ENCODE measurements around the gene FKRP.

Gene FKRP

GRCh38 chr19:46737761-46738171 lies 8.1 kb upstream of the FKRP start:
- Histone ChIP-seq H3K4me2 (ENCODE audit: insufficient read depth, low read length, poor library complexity, severe bottlenecking) (no peak overlapping the region), H4K8ac (ENCODE audit: low read depth, low read length) (no peak overlapping the region), H3K27ac (replicated peaks; ENCODE audit: low read length) (no peak overlapping the region), H2BK5ac (ENCODE audit: low read length) (no peak overlapping the region), H3K9ac (ENCODE audit: low read depth, low read length, poor library complexity) (no peak overlapping the region), H3K36me3 (replicated peaks in 1 of 2; ENCODE audit: control insufficient read depth in 2 of 2, insufficient read depth in 2 of 2, low read length in 2 of 2) (peaks cover 42 to 95% of the 10 kb centered on the region in 2 donors), H2BK15ac (ENCODE audit: low read length) (no peak overlapping the region), H2BK120ac (ENCODE audit: low read depth, low read length) (no peak overlapping the region), H3K4me3 (ENCODE audit: low read length in 2 of 2) (no peak overlapping the region), H2AFZ (ENCODE audit: low read length) (no peak overlapping the region), H3K23ac (ENCODE audit: low read depth, low read length, poor library complexity) (no peak overlapping the region), H3K4me1 (ENCODE audit: control insufficient read depth in 2 of 2, insufficient read depth in 1 of 2, low read depth in 1 of 2, low read length in 2 of 2) (peaks cover 0 to 6% of the 10 kb centered on the region in 2 donors), H3K18ac (ENCODE audit: low read length) (no peak overlapping the region), H2BK12ac (ENCODE audit: low read length) (no peak overlapping the region), H4K91ac (ENCODE audit: low read depth, low read length, poor library complexity) (no peak overlapping the region), H3K27me3 (ENCODE audit: control insufficient read depth in 3 of 3, insufficient read depth in 3 of 3, low read depth in 1 of 3, low read length in 3 of 3) (no peaks in the 10 kb centered on the region), H3K14ac (ENCODE audit: low read length) (no peak overlapping the region), H3K9me3 (replicated peaks in 1 of 2; ENCODE audit: control insufficient read depth in 2 of 2, insufficient read depth in 1 of 2, low read depth in 1 of 2, low read length in 2 of 2) (no peaks in the 10 kb centered on the region), H3K4ac (ENCODE audit: low read length) (no peak overlapping the region), H2AK5ac (ENCODE audit: low read depth, low read length) (no peak overlapping the region), H3K79me1 (ENCODE audit: low read depth, low read length) (peaks cover 26% of the 10 kb centered on the region)
- no peak for DNase-seq (ENCODE audit: low spot score)
- no CpG with 5 or more reads among the region's 19 CpGs for WGBS, 2 donors (ENCODE audit: extremely low coverage in 2 of 2, insufficient read length in 2 of 2, insufficient replicate concordance in 1 of 2)

DNA sequence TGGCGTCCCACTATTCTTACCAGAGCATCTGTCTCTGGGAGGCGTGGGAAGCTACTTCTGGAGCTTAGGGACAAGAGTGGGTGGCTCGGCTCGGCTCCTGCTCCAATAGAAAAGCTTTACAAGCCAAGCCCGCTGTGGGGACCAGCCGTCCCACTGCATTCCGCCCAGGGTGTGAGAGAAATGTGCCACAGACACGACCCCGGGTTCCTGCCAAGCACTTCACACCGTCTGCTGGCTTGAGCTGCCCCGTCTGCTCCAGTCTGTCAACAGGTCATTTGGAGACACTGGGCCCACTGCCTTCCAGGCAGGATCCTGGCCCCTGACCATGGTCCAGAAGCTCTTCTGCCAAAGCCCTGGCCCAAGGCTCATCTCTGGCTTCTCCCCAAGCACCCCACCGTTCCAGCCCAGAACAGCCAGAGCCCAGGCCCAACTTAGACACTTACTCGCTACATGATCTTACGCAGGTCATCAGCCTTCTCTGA lies 6.5 kb upstream of the FKRP start:
- WGBS, 2 donors (ENCODE audit: extremely low coverage in 2 of 2, insufficient read length in 2 of 2, insufficient replicate concordance in 1 of 2), result no CpG with 5 or more reads among the region's 14 CpGs
- Histone ChIP-seq H3K23ac (ENCODE audit: low read depth, low read length, poor library complexity) (peak overlapping the region; percentile 70), H2BK120ac (ENCODE audit: low read depth, low read length) (no peak overlapping the region), H3K79me1 (ENCODE audit: low read depth, low read length) (peaks cover 22% of the 10 kb centered on the region), H3K4ac (ENCODE audit: low read length) (no peak overlapping the region), H3K36me3 (replicated peaks in 1 of 2; ENCODE audit: control insufficient read depth in 2 of 2, insufficient read depth in 2 of 2, low read length in 2 of 2) (peaks cover 32 to 92% of the 10 kb centered on the region in 2 donors), H2AK5ac (ENCODE audit: low read depth, low read length) (no peak overlapping the region), H2BK5ac (ENCODE audit: low read length) (peak overlapping the region; percentile 48), H3K18ac (ENCODE audit: low read length) (no peak overlapping the region), H3K27me3 (ENCODE audit: control insufficient read depth in 3 of 3, insufficient read depth in 3 of 3, low read depth in 1 of 3, low read length in 3 of 3) (no peaks in the 10 kb centered on the region), H3K27ac (replicated peaks; ENCODE audit: low read length) (no peak overlapping the region), H3K9ac (ENCODE audit: low read depth, low read length, poor library complexity) (peak overlapping the region; percentile 15), H3K9me3 (replicated peaks in 1 of 2; ENCODE audit: control insufficient read depth in 2 of 2, insufficient read depth in 1 of 2, low read depth in 1 of 2, low read length in 2 of 2) (no peaks in the 10 kb centered on the region), H2AFZ (ENCODE audit: low read length) (no peak overlapping the region), H3K4me3 (ENCODE audit: low read length in 2 of 2) (no peak overlapping the region), H3K14ac (ENCODE audit: low read length) (no peak overlapping the region), H2BK12ac (ENCODE audit: low read length) (no peak overlapping the region), H3K4me1 (ENCODE audit: control insufficient read depth in 2 of 2, insufficient read depth in 1 of 2, low read depth in 1 of 2, low read length in 2 of 2) (peaks cover 3 to 9% of the 10 kb centered on the region in 2 donors), H2BK15ac (ENCODE audit: low read length) (no peak overlapping the region), H4K91ac (ENCODE audit: low read depth, low read length, poor library complexity) (no peak overlapping the region), H3K4me2 (ENCODE audit: insufficient read depth, low read length, poor library complexity, severe bottlenecking) (no peak overlapping the region), H4K8ac (ENCODE audit: low read depth, low read length) (no peak overlapping the region)
- no peak for DNase-seq (ENCODE audit: low spot score)

DNA sequence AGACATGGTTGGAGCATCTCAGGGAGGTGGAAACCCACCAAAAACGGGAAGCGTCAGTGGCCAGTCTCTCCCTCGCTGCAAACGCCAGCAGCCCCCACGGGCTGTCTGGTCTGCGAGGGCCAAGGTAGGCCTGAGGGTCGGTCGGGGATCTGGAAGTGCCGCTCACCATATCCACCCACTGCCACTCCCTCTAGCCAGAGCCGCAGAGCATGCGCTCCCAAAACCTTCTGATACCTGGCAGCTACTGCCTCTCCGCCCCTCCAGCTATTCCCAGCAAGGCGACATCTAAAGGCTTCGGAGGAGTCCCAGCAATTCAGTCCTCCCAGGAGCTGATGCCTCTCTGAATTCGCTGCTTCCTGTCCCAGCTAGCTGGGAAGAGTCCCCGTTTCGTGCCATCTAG lies 4.4 kb upstream of the FKRP start:
- Histone ChIP-seq H3K79me1 (ENCODE audit: low read depth, low read length) (peaks cover 27% of the 10 kb centered on the region), H3K9ac (ENCODE audit: low read depth, low read length, poor library complexity) (no peak overlapping the region), H3K36me3 (replicated peaks in 1 of 2; ENCODE audit: control insufficient read depth in 2 of 2, insufficient read depth in 2 of 2, low read length in 2 of 2) (peaks cover 32 to 79% of the 10 kb centered on the region in 2 donors), H3K27ac (replicated peaks; ENCODE audit: low read length) (no peak overlapping the region), H4K8ac (ENCODE audit: low read depth, low read length) (no peak overlapping the region), H2BK5ac (ENCODE audit: low read length) (no peak overlapping the region), H2BK120ac (ENCODE audit: low read depth, low read length) (no peak overlapping the region), H3K14ac (ENCODE audit: low read length) (no peak overlapping the region), H4K91ac (ENCODE audit: low read depth, low read length, poor library complexity) (no peak overlapping the region), H2AFZ (ENCODE audit: low read length) (no peak overlapping the region), H3K27me3 (ENCODE audit: control insufficient read depth in 3 of 3, insufficient read depth in 3 of 3, low read depth in 1 of 3, low read length in 3 of 3) (no peaks in the 10 kb centered on the region), H3K4me2 (ENCODE audit: insufficient read depth, low read length, poor library complexity, severe bottlenecking) (no peak overlapping the region), H3K9me3 (replicated peaks in 1 of 2; ENCODE audit: control insufficient read depth in 2 of 2, insufficient read depth in 1 of 2, low read depth in 1 of 2, low read length in 2 of 2) (no peaks in the 10 kb centered on the region), H2AK5ac (ENCODE audit: low read depth, low read length) (no peak overlapping the region), H3K4ac (ENCODE audit: low read length) (no peak overlapping the region), H3K4me3 (ENCODE audit: low read length in 2 of 2) (no peak overlapping the region), H2BK12ac (ENCODE audit: low read length) (no peak overlapping the region), H3K23ac (ENCODE audit: low read depth, low read length, poor library complexity) (no peak overlapping the region), H3K18ac (ENCODE audit: low read length) (no peak overlapping the region), H2BK15ac (ENCODE audit: low read length) (no peak overlapping the region), H3K4me1 (ENCODE audit: control insufficient read depth in 2 of 2, insufficient read depth in 1 of 2, low read depth in 1 of 2, low read length in 2 of 2) (peaks cover 11 to 18% of the 10 kb centered on the region in 2 donors)
- no peak for DNase-seq (ENCODE audit: low spot score)
- WGBS, 2 donors (ENCODE audit: extremely low coverage in 2 of 2, insufficient read length in 2 of 2, insufficient replicate concordance in 1 of 2), result no CpG with 5 or more reads among the region's 17 CpGs

DNA sequence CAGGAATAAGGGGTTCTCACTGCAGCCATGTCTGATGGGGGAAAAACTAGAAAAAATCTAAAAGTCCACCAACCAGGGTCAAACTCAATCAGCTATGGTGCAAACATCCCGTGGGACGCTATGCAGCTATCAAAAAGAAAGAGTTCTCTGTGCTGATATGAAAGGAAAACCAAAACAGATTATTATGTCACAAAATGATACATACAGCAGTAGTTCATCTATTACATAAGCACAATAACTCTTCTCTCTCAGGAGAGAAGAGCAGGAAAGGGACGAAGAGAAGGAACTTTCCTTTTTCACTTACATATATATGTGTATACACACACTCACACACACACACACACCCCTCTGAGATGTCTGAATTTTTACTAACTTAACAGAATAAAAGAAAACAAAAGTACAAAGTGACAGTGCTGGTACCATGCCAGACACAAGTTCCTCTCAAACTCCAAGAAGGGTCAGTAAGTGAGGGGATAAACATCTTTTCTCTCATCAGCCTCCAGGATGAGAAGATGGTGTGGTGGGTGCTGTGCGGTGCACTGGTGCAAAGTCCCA lies 2.9 kb upstream of the FKRP start:
- Histone ChIP-seq H2BK15ac (ENCODE audit: low read length) (no peak overlapping the region), H3K27me3 (ENCODE audit: control insufficient read depth in 3 of 3, insufficient read depth in 3 of 3, low read depth in 1 of 3, low read length in 3 of 3) (no peaks in the 10 kb centered on the region), H2BK5ac (ENCODE audit: low read length) (no peak overlapping the region), H3K79me1 (ENCODE audit: low read depth, low read length) (peaks cover 31% of the 10 kb centered on the region), H4K8ac (ENCODE audit: low read depth, low read length) (no peak overlapping the region), H3K9ac (ENCODE audit: low read depth, low read length, poor library complexity) (no peak overlapping the region), H3K14ac (ENCODE audit: low read length) (no peak overlapping the region), H3K23ac (ENCODE audit: low read depth, low read length, poor library complexity) (no peak overlapping the region), H4K91ac (ENCODE audit: low read depth, low read length, poor library complexity) (no peak overlapping the region), H3K9me3 (replicated peaks in 1 of 2; ENCODE audit: control insufficient read depth in 2 of 2, insufficient read depth in 1 of 2, low read depth in 1 of 2, low read length in 2 of 2) (no peaks in the 10 kb centered on the region), H2AFZ (ENCODE audit: low read length) (no peak overlapping the region), H2BK12ac (ENCODE audit: low read length) (no peak overlapping the region), H3K18ac (ENCODE audit: low read length) (no peak overlapping the region), H3K4me1 (ENCODE audit: control insufficient read depth in 2 of 2, insufficient read depth in 1 of 2, low read depth in 1 of 2, low read length in 2 of 2) (peaks cover 16 to 20% of the 10 kb centered on the region in 2 donors), H2BK120ac (ENCODE audit: low read depth, low read length) (no peak overlapping the region), H3K4ac (ENCODE audit: low read length) (no peak overlapping the region), H3K4me2 (ENCODE audit: insufficient read depth, low read length, poor library complexity, severe bottlenecking) (no peak overlapping the region), H3K27ac (replicated peaks; ENCODE audit: low read length) (no peak overlapping the region), H3K4me3 (ENCODE audit: low read length in 2 of 2) (no peak overlapping the region), H2AK5ac (ENCODE audit: low read depth, low read length) (no peak overlapping the region), H3K36me3 (replicated peaks in 1 of 2; ENCODE audit: control insufficient read depth in 2 of 2, insufficient read depth in 2 of 2, low read length in 2 of 2) (peaks cover 23 to 69% of the 10 kb centered on the region in 2 donors)
- no CpG with 5 or more reads among the region's 4 CpGs for WGBS, 2 donors (ENCODE audit: extremely low coverage in 2 of 2, insufficient read length in 2 of 2, insufficient replicate concordance in 1 of 2)
- DNase-seq (ENCODE audit: low spot score), result no peak
